Femur (tissue), 1 donor: Measurements from ENCODE around the gene PSIP1.
"Not testable (repeated sequence)": the region's sequence is repeated elsewhere in the genome, so short reads cannot be mapped to it uniquely, and the experiment has no call there.

ENCODE experiments used
- DNase-seq: peaks from one replicate; pipeline ENCODE4 v3.0.0-alpha.2; 2017

The PSIP1 gene

DNA sequence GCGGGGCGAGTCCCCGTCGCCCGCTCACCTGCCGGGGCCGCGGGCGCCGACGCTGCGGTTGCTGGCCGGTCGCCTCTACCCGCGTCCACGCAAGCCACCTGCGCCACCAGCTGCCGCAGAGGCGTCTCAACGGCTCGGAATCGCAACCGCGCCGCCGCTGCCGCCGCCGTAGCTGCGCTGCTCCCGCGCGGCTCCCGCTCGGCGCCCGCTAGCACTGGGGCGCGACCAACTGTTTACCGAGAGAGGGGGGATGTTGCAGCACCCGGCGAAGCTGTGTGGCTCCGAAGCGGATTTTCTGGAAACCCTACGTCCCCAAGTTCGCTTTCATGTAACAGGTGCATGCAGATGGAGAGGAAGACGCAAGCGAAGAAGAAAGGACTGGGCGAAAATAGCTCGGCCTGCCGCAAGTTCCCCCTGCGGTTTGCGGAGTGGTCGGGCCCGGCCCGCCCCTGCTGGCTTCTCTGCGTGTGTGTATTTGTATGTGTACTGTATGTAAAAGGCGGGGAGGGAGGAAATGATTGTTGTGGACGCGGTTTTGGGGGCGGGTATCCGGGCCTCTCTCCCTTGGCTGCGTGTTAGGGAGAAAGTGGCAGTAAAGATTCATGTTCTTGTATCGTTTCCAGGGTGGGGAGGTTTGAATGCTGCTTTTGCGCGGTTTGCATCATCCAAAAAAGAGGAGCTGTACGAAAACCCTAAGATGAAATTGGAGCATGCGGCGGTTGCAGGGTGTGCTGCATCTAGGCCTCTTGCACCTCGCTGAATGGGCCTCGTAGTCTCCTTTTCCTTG, at the start of gene PSIP1:
Gene PSIP1 (minus strand): TSS at position 182 of the 787 bp plus-strand sequence. CDS start 782 bp downstream, outside the sequence.
- DNase-seq, result peak; percentile 92

- DNase-seq, result no peak
Measured at GRCh38 chr9:15553528-15553898, 42.7 kb upstream of the PSIP1 start.

DNA sequence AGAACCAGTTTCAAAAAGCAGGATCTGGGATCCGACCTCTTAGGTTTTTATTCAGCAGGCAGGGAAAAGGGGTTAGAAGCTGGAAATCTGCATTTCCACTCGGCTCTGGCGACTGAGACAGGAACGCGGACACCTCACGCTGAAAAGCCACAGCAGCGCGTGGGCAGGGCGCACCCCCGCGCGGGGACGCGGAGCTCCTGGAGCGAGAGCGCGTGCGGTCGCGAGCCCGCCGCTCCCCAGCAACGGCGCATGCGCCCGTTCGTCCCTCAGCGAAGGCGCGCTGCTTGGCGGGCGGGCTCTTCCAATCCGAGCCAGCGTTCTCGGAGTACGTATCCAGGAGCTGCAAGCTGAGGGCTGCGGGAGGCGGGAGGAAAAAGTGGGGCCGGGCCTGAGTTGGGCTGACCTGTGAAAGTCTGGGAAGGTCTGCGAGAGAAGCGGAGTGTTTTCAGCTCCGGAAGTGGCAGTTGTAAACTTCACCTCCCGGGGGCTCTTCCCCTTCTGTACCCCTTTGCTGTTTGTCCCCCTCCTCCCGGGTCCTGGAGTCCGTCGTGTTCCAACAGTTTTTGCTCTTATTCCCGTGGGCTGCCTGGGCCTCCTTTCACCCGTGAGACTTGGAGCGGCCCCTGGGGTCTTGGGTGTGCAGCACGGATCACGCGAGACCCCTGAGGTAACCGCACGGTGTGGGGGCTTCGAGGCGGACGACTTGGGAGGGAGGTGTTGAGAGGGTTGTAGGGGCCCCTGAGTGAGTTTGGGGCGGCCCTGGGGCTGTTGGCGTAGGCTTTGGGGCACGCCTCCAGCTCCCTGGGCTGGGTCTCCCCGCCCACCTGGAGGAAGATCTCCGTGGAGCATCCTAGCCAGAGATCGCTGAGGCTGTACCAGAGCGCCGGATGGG, 42.1 kb upstream of the PSIP1 start, which contains the start of gene CCDC171:
Gene CCDC171 (plus strand): TSS at position 408 of the 892 bp plus-strand sequence. CDS start 11,046 bp downstream, outside the sequence.
- peak; percentile 98 for DNase-seq

- DNase-seq, result no peak
Measured at GRCh38 chr9:15549611-15550010, 38.8 kb upstream of the PSIP1 start.

DNA sequence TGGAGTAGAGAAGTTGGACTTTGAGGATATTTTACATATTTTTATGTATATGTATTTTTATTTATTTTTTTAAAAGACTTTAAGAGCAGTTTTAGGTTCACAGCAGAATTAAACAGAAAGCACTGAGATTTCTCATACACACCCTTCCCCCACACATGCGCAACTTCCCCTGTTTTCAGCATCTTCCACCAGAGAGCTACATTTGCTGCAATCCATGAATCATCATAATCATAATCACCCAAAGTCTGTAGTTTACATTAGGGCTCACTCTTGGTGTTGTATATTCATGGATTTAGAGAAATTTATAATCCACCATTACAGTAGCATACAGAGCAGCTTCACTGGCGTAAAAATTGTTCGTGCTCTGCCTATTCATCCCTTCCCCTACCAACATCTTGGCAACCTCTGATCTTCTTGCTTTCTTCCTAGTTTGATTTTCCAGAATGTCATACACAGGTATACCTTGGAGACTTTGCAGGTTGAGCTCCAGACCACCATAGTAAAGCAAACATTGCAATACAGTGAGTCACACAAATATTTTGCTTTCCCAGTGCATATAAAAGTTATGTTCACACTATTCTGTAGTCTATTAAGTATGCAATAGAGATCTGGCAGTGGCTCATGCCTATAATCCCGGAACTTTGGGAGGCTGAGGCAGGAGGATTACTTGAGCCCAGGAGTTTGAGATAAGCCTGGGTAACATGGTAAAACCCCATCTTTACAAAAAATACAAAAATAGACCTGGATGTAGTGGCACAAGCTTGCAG, 32.5 kb upstream of the PSIP1 start:
- DNase-seq, result no peak

DNA sequence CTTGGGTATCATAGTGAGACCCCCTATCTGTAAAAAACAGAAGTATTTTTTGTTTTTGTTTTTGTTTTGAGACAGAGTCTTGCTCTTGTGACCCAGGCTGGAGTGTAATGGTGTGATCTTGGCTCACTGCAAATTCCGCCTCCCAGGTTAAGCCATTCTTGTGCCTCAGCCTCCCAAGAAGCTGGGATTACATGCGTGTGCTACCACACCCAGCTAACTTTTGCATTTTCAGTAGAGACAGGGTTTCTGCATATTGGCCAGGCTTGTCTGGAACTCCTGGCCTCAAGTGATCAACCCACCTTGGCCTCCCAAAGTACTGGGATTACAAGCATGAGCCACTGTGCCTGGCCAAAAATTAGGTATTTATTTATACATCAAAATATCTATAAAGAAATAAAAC, 31.9 kb upstream of the PSIP1 start:
- no peak for DNase-seq

GRCh38 chr9:15541872-15542271, 31.1 kb upstream of the PSIP1 start:
- DNase-seq, result no peak

- no peak for DNase-seq
Measured at GRCh38 chr9:15531380-15531779, 20.6 kb upstream of the PSIP1 start.

- DNase-seq, result no peak
Measured at GRCh38 chr9:15529566-15530324, 19.0 kb upstream of the PSIP1 start.

GRCh38 chr9:15527035-15527434, 16.3 kb upstream of the PSIP1 start:
- DNase-seq, result not testable (repeated sequence)

GRCh38 chr9:15525958-15526357, 15.2 kb upstream of the PSIP1 start:
- no peak for DNase-seq

- DNase-seq, result no peak
Measured at GRCh38 chr9:15524845-15525455, 14.2 kb upstream of the PSIP1 start.

GRCh38 chr9:15522130-15522755, 11.5 kb upstream of the PSIP1 start:
- DNase-seq, result no peak

- no peak for DNase-seq
Measured at GRCh38 chr9:15521254-15521653, 10.5 kb upstream of the PSIP1 start.

- DNase-seq, result no peak
Measured at GRCh38 chr9:15519831-15520230, 9.1 kb upstream of the PSIP1 start.

GRCh38 chr9:15513335-15513734, 2.6 kb upstream of the PSIP1 start:
- no peak for DNase-seq

DNA sequence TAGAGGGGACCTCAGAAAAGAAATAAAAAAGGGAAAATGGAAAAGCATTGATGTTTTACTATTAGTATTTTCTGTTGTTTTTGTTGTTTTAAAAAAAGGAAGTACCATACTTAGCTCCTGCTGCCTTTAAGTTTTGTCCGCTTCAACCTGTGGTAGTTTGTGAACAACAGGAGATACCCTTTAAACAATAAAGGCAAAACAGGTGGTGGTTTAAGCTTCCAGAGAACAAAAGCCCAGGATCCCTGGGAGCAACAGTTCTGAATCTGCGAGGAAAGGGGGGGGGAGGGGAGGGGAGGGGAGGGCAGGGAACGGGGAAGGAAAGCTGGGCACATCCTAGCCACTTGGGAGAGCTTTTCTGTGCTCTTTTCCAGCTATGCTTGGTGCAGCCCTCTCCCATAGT, 2.1 kb upstream of the PSIP1 start:
- no peak for DNase-seq

GRCh38 chr9:15512204-15512603, 1.4 kb upstream of the PSIP1 start:
- no peak for DNase-seq

DNA sequence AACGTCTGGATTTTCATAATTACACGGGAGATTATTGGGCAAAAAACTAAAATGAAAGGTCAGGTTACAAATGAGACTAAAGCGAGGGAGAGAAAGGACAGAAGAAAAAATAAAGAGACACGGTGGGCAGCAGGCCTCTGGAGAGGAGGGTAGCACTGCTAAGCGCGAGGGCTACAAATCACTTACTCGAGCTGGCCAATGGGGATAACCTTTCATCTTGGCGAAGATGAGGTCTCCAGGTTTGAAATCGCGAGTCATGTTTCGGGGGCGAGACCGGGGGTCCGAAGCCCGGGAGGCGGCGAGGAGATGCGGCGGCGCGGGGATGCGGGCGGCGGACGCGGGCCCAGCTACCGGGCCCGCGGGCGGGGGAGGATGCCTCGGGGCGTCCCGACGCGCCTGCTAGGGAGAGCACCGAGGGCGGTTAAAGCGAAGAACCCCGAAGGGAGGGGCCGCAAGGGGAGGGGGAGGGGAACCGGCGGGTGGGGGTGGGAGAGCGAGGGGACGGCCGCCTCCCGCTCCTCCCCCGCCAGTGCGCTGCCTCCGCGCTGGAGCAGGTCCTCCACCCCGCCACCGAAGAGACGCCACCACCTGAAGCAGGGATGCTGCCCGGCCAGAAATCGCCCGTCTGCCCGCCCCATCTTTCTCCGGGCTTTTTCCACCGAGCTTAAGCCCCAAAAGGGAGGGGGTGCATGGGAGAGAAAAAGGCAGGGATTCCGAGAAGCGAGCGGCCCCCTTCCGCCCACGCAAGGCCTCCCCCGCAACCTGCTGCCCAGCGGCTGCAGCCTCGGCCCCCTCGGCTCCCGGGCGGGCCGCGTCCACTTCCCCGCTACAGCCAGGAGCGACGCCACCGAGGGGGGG, 610 bp downstream of the PSIP1 start:
- DNase-seq, result peak; percentile 69

- no peak for DNase-seq
Measured at GRCh38 chr9:15505921-15506320, 4.8 kb downstream of the PSIP1 start.
